ENCODE data around the gene DLG4. TPM values are rescaled to one million over a fixed set of nuclear protein-coding genes. Genes with fewer than 3 reads are reported as not detected.

DLG4 gene
- total and polyA plus RNA-seq, 2 donors (not counting 3 experiments of a cell fraction or from before 2014, with no cell fraction given): 14.9 to 34.6 TPM

GRCh38 chr17:7253082-7253481, 33.4 kb upstream of the DLG4 start:
- dilution Hi-C loops (cut with MboI; ENCODE audit: extremely low pct_ligation_motif_present, low sequenced_read_pairs): no loop called here
- TF ChIP-seq JUN (IDR thresholded peaks at IDR 0.05; ENCODE audit: borderline replicate concordance, insufficient read depth, insufficient read length, low read depth): no peak
- TF ChIP-seq MYC (IDR thresholded peaks at IDR 0.05; ENCODE audit: low read depth, low read length): no peak
- TF ChIP-seq EZH2 (IDR thresholded peaks at IDR 0.05; ENCODE audit: borderline replicate concordance, low read depth, low read length, severe bottlenecking): no peak
- TF ChIP-seq MAX (IDR thresholded peaks at IDR 0.05; ENCODE audit: insufficient read depth, insufficient read length): no peak
- TF ChIP-seq POLR2A (IDR thresholded peaks at IDR 0.05; ENCODE audit: low read depth, low read length): no peak
- no peak for TF ChIP-seq POLR2AphosphoS5 (IDR thresholded peaks at IDR 0.05; ENCODE audit: insufficient read depth, low read depth, low read length)
- no peak for TF ChIP-seq CTCF (IDR thresholded peaks at IDR 0.05; ENCODE audit: extremely low read depth in 1 of 2, insufficient read depth in 1 of 2, low read depth in 1 of 2, low read length in 2 of 2)
- no peaks in the 10 kb centered on the region for H3K27me3 ChIP-seq (ENCODE audit: control insufficient read depth in 2 of 2, insufficient read depth in 2 of 2, low read length in 2 of 2)
- no TSS peak for BruUV-seq (replicated peaks)
- H3K27ac ChIP-seq (ENCODE audit: insufficient read depth, low read depth, low read length): peak overlapping the region; percentile 95
- H3K4me3 ChIP-seq (replicated peaks in 1 of 3; ENCODE audit: insufficient read depth in 1 of 3, low read depth in 1 of 3, low read length in 3 of 3): peak overlapping the region; percentile 57 to 82 (median 65)
- H3K4me2 ChIP-seq (ENCODE audit: insufficient read depth, low read length): peak overlapping the region; percentile 90
- no peaks in the 10 kb centered on the region for H3K9me1 ChIP-seq (replicated peaks; ENCODE audit: control insufficient read depth, extremely low read depth, insufficient read depth, low read length)
- H3K36me3 ChIP-seq (ENCODE audit: control insufficient read depth in 2 of 2, extremely low read depth in 1 of 2, insufficient read depth in 2 of 2, low read length in 2 of 2): peaks cover 3 to 16% of the 10 kb centered on the region in 2 experiments
- ChIA-PET POLR2A (no interaction called here), CTCF (no interaction called here)
- DNase-seq (ENCODE audit: low read depth, low spot score) (no peak), FAIRE-seq (no peak)
- H4K20me1 ChIP-seq (replicated peaks; ENCODE audit: control insufficient read depth, extremely low read depth, insufficient read depth, low read length): no peaks in the 10 kb centered on the region
- H3K9ac ChIP-seq (replicated peaks; ENCODE audit: extremely low read depth, insufficient read depth, low read length): peak overlapping the region; percentile 94
- no peak overlapping the region for H2AFZ ChIP-seq (ENCODE audit: low read depth, low read length)
- H3K9me3 ChIP-seq (replicated peaks; ENCODE audit: control insufficient read depth, insufficient read depth, low read length): no peaks in the 10 kb centered on the region
- H3K4me1 ChIP-seq (ENCODE audit: control insufficient read depth, extremely low read depth, insufficient read depth, low read length): peaks cover 23% of the 10 kb centered on the region
- intact Hi-C loops (cut with micrococcal nuclease): loop anchor here (5.0 kb wide), 1 partner anchor 184 kb away; the partner anchor contains the start of genes FGF11 and TMEM102
- H3K79me2 ChIP-seq (ENCODE audit: control insufficient read depth, insufficient read depth, low read length): peaks cover 48% of the 10 kb centered on the region

Data from endothelial cell of umbilical vein (primary cell).